BJ (cell line): ENCODE measurements around the gene SPATA16. TPM values are rescaled to one million over a fixed set of nuclear protein-coding genes. Genes with fewer than 3 reads are reported as not detected.

Source experiments
- CTCF ChIA-PET: fragments of 350-600 bp; formaldehyde crosslinking; extraction: SDS; loops from one replicate; lab custom pipeline; 2021; ENCODE audit warnings: antibody characterized with exemption, inconsistent platforms; lab: Yijun Ruan, JAX
- POLR2A ChIA-PET: fragments of 300-600 bp; sonication (Branson Sonifier 250); formaldehyde crosslinking; extraction: SDS; loops from one replicate; lab custom pipeline; 2021; ENCODE audit warnings: antibody characterized with exemption; lab: Charles Lee
- DNase-seq: peaks from one replicate; pipeline ENCODE4 v3.0.0-alpha.2; 2011; ENCODE audit warnings: low read depth
- H3K27me3 ChIP-seq: 2 replicates; pipeline ENCODE4 v1.6.0; 2011; ENCODE audit warnings: low read length; ENCODE audit not compliant: control insufficient read depth, insufficient read depth
- H3K36me3 ChIP-seq: 2 replicates; pipeline ENCODE4 v1.5.1; 2011; ENCODE audit warnings: low read length; ENCODE audit not compliant: control insufficient read depth, insufficient read depth
- H3K4me3 ChIP-seq: 2 replicates; pipeline ENCODE4 v1.5.1; 2011; ENCODE audit warnings: low read depth, mild to moderate bottlenecking, control low read depth, low read length
- polyA plus RNA-seq: library from polyadenylated mRNA; depleted of rRNA; stranded (reverse); fragments of >200 nt; gene quantifications from 2 replicates; pipeline ENCODE4 v1.2.3, GENCODE V29; 2011
- TF ChIP-seq, protein P1 (sequence below): IDR thresholded peaks from 2 replicates; pipeline ENCODE4 v1.5.1; 2011; ENCODE audit warnings: low read depth, mild to moderate bottlenecking, control low read depth, inconsistent platforms, low read length, moderate library complexity; ENCODE audit not compliant: insufficient read depth

SPATA16 gene
- polyA plus RNA-seq, 1 experiment = not detected

DNA sequence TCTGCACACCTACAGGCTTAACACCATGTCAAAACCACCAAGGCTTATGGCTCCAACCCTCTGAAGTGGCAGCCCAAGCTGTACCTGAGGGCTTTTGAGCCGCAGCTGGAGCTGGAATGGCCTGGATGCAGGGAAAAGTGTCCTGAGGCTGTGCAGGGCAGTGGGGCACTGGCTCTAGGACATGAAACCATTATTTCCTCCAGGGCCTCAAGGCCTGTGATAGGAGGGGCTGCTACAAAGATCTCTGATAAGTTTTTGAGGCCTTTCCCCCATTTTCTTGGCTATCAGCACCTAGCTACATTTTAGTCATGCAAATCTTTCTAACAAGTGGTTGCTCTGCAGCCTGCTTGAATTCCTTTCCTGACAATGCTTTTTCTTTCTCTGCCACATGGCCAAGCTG is 37.6 kb downstream of the SPATA16 start:
- DNase-seq = no peak
- ChIA-PET POLR2A (no interaction called here), CTCF (no interaction called here)
- TF ChIP-seq, protein P1, sequence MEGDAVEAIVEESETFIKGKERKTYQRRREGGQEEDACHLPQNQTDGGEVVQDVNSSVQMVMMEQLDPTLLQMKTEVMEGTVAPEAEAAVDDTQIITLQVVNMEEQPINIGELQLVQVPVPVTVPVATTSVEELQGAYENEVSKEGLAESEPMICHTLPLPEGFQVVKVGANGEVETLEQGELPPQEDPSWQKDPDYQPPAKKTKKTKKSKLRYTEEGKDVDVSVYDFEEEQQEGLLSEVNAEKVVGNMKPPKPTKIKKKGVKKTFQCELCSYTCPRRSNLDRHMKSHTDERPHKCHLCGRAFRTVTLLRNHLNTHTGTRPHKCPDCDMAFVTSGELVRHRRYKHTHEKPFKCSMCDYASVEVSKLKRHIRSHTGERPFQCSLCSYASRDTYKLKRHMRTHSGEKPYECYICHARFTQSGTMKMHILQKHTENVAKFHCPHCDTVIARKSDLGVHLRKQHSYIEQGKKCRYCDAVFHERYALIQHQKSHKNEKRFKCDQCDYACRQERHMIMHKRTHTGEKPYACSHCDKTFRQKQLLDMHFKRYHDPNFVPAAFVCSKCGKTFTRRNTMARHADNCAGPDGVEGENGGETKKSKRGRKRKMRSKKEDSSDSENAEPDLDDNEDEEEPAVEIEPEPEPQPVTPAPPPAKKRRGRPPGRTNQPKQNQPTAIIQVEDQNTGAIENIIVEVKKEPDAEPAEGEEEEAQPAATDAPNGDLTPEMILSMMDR = no peak
- Histone ChIP-seq H3K4me3 (no peak overlapping the region), H3K27me3 (no peaks in the 10 kb centered on the region), H3K36me3 (no peaks in the 10 kb centered on the region)

DNA sequence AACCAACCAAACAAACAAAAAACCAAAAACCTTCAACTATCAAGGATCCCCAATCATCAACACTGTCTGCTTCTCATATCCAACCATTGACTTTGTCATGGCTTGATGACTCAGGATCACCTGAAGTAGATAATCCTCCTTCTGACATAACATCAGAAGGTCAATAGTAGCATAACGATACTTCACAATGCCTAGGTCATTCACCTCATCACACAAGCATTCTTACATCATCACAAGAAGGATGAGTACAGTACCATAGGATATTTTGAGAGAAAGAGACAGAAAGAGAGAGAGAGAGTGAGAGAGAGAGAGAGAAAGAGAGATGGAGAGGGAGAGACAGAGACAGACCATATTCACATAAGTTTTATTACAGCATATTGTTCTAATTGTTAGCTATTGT is 42.1 kb downstream of the SPATA16 start:
- Histone ChIP-seq H3K36me3 (no peaks in the 10 kb centered on the region), H3K4me3 (no peak overlapping the region), H3K27me3 (no peaks in the 10 kb centered on the region)
- no peak for DNase-seq
- CTCF ChIA-PET = no interaction called here
- POLR2A ChIA-PET = no interaction called here
- TF ChIP-seq, protein P1 = no peak

DNA sequence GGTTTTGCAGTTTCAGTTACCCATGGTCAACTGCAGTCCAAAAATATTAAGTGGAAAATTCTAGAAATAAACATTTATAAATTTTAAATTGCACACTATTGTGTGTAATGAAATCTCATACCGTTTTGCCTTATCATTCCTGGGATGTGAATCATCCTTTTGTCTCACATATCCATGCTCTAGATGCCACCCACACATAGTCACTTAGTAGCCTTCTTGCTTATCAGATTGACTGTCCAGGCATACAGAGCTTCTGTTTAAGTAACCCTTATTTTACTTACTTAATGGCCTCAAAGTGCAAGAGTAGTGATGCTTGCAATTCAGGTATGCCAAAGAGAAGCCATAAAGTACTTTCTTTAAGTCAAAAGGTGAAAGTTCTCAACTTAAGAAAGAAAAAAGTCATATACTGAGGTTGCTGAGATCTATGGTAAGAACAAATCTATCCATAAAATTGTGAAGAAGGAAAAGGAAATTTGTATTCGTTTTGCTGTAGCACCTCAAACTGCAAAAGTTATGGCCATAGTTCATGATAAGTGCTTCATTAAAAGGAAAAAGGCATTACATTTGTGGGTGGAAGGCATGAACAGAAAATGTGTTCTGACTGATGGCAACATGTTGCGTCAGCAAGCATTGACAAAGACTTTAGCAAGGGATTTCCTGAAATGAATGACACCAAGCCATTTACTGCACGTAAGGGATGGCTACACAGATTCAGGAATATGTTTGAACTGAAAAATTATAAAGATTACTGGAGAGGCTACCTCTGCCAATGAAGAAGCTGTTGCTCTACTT is 43.8 kb downstream of the SPATA16 start:
- ChIA-PET CTCF (no interaction called here), POLR2A (no interaction called here)
- Histone ChIP-seq H3K36me3 (no peaks in the 10 kb centered on the region), H3K27me3 (no peaks in the 10 kb centered on the region), H3K4me3 (no peak overlapping the region)
- TF ChIP-seq, protein P1 = no peak
- DNase-seq = no peak

DNA sequence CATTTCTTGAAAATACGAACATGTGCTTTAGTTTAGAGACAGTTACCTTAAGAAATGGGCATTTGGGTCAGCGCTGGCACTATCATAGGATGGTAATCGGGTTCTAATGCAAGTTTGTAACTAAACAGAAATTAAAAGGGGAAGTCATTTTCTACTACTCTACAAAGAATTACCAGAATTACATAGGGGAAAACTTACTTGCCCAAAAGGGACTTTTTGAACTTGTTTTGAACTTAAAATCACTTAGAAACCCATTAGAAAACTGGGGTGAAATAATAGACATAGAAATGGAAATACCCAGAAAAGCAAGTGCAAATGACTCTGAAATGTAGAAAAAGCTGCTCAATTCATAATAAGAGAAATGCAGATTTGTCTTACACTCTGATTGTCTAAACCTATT is 44.9 kb downstream of the SPATA16 start:
- CTCF ChIA-PET = no interaction called here
- Histone ChIP-seq H3K36me3 (no peaks in the 10 kb centered on the region), H3K4me3 (no peak overlapping the region), H3K27me3 (no peaks in the 10 kb centered on the region)
- TF ChIP-seq, protein P1 = no peak
- POLR2A ChIA-PET = no interaction called here
- DNase-seq = no peak

DNA sequence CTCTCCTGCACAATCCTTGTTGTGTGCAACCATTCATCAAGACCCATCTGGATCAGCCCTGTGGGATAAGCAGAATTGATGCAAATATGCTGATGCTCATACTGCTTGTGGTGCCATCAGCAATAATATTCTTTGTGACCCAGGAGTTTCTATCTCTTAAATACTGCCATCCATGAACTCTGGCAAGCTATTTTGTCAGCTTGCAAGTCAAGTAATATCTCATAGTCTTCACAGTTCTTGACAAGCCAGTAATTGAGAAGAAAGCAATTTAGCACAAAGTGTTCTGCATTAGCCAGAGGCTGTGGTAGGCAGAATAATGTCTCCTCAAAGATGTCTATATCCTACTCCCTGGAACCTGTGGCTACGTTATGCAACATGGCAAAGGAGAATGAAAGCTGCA is 49.0 kb downstream of the SPATA16 start:
- ChIA-PET POLR2A (no interaction called here), CTCF (no interaction called here)
- Histone ChIP-seq H3K36me3 (no peaks in the 10 kb centered on the region), H3K27me3 (no peaks in the 10 kb centered on the region), H3K4me3 (no peak overlapping the region)
- no peak for DNase-seq
- TF ChIP-seq, protein P1 = no peak
